ENCODE results near the gene NEDD8.

NEDD8 gene

DNA sequence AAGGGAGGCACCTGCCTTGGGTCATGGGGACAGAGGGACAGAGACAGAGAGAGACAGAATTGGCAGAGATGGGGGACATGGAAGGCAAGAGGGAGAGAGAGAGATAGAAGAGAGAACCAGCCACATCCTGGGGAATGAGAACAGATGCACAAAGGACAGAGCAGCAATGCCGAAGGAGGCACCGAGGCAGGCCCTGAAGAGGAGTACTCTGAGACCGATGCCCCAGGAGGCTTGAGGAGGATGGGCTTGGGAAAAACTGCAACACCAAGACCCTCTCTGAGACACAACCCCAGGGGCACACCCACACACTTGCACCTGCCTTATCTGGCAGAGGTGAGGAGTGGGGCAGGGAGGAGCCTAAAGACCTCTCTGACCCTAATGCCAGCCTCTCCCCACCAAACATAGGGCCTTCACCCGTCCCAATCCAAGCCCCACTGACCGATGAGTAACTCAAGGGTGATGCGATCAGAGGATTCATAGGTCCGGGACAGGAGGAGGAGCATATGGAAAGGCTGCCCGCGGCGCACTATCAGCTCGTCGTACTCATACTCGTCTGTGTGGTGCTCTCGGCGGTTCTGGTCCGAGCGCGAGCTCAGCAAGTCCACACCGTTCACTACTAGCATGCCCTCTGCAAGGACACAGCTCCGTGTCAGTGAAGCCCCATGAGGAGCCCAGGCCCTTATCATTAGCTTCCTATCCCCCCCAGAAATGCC lies 29.2 kb upstream of the NEDD8 start:
- POLR2A ChIA-PET (ENCODE audit: low non-redundant PET): interaction anchor here (0.6 to 1.8 kb wide), 3 partner anchors 14 to 22 kb away, joined by 3 to 5 read pairs (median 3); partner anchors contain the start of gene TINF2

DNA sequence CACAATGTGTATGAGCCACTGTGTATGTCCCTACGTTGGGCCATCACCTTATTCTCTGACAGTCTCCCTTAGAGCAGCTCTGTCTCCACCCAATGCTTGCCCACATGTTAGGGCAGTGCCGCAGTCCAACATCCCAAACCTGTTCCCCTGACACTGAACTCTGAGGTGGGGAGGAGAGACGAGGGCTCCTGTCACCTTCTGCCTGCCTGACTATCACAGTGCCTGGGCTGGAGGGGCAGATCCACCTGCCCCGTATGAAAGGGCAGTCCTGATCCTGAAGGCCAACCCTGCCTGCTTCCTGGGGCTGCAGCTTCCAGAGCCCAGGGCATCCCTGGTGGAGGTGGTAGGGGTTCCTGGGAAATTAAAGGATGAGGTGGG lies 28.6 kb upstream of the NEDD8 start:
- H3K27ac ChIP-seq: peak overlapping the region; percentile 96
- TF ChIP-seq, protein P1, sequence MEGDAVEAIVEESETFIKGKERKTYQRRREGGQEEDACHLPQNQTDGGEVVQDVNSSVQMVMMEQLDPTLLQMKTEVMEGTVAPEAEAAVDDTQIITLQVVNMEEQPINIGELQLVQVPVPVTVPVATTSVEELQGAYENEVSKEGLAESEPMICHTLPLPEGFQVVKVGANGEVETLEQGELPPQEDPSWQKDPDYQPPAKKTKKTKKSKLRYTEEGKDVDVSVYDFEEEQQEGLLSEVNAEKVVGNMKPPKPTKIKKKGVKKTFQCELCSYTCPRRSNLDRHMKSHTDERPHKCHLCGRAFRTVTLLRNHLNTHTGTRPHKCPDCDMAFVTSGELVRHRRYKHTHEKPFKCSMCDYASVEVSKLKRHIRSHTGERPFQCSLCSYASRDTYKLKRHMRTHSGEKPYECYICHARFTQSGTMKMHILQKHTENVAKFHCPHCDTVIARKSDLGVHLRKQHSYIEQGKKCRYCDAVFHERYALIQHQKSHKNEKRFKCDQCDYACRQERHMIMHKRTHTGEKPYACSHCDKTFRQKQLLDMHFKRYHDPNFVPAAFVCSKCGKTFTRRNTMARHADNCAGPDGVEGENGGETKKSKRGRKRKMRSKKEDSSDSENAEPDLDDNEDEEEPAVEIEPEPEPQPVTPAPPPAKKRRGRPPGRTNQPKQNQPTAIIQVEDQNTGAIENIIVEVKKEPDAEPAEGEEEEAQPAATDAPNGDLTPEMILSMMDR (conservative IDR thresholded peaks at IDR 0.05; ENCODE audit: low read depth): no peak

More for the DNA sequence above, 29.2 kb upstream of the NEDD8 start:
- H3K27ac ChIP-seq: peak overlapping the region; percentile 96
- DNase-seq (ENCODE audit: low spot score): no peak
- TF ChIP-seq, protein P1 (conservative IDR thresholded peaks at IDR 0.05; ENCODE audit: low read depth): no peak
- CTCF ChIA-PET: interaction anchor here (0.6 kb wide), 1 partner anchor 19 kb away, joined by 3 read pairs; no protein-coding TSS in a partner anchor

DNA sequence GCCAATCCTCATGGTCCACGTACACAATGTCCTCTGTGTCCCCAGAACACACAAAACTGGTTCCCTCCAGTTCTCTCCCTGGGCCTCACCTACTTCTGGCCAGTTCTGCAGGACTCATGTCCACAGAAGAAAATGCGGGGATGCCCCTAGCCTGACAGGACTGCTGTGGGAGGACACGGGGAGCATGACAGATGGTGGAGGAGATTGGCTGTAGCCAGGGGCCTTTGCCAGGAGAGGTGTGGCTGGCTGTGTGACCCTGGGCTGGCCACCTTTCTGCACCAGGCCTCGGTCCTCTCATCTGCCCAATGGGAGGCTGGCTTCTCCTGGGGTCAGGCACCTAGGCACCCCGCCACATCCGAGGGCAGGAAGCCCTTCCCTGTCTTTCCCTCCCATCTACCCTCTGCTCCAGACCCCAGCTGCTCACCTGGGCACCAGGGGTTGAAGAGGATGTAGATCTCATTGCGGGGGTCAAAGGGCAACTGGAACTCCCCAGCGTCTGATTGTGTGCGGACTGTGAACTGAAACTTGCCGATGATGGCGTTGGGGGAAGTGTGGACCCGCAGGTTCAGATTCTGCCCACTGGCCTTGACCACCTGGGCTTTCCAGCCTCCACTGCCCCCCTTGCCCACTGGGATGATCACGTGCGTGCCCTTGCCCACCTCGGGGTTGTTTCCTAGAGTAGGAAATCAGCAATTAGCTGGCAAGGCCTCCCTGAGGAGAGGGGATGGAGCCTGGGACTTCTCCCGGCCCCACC lies 28.0 kb upstream of the NEDD8 start:
- POLR2A ChIA-PET (ENCODE audit: low non-redundant PET): interaction anchor here (0.6 to 1.8 kb wide), 2 partner anchors 16 to 17 kb away, joined by 3 to 5 read pairs; partner anchors contain the start of gene TINF2
- TF ChIP-seq, protein P1 (conservative IDR thresholded peaks at IDR 0.05; ENCODE audit: low read depth): no peak
- CTCF ChIA-PET: interaction anchor here (0.6 kb wide), 1 partner anchor 245 kb away, joined by 4 read pairs; no protein-coding TSS in a partner anchor
- no peak for DNase-seq (ENCODE audit: low spot score)
- H3K27ac ChIP-seq: peak overlapping the region; percentile 96

More for the DNA sequence above, 28.6 kb upstream of the NEDD8 start:
- DNase-seq (ENCODE audit: low spot score): no peak
- CTCF ChIA-PET: interaction anchor here (0.6 kb wide), 2 partner anchors 20 to 244 kb away, joined by 3 to 4 read pairs; no protein-coding TSS in a partner anchor
- POLR2A ChIA-PET (ENCODE audit: low non-redundant PET): interaction anchor here (0.6 to 1.8 kb wide), 3 partner anchors 15 to 22 kb away, joined by 3 to 5 read pairs (median 3); partner anchors contain the start of gene TINF2

DNA sequence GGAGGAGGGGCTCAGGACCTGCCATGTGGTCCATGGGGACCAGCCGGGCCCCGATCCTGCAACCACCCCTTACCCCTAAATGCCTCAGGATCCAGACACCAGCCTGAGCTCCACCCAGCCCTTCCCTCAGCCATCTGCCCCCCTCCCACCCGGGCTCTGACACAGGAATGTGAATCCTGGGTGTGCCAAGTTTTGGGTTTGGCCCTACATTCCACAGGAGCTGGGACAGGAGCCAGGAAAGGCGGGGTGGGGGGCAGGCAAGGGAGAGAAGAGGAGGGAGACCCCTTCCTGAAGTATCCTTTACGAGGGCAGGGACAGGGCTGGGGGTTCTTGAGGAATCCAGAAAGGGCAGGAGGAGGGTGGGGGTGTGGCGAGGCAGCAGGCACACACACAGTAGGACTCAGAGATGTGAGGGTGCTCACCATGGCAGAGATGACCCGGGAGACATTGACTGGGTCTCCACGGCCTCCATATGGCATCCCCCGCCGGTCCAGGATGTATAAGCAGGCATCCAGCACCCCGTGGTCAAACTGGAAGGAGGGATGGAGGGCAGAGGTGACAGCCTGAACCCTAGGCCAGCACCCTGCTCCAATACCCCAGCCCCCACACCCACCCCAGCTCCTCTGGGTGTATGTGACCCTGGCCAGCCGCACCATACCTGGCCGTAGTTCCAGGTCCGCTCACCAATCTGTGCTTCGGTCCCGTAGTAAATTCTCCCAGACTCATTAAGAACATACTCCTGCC lies 27.3 kb upstream of the NEDD8 start:
- DNase-seq (ENCODE audit: low spot score): peak; percentile 87
- TF ChIP-seq, protein P1 (conservative IDR thresholded peaks at IDR 0.05; ENCODE audit: low read depth): no peak
- peak overlapping the region; percentile 96 for H3K27ac ChIP-seq
- CTCF ChIA-PET: interaction anchor here (0.9 kb wide), 1 partner anchor 49 kb away, joined by 3 read pairs; the partner anchor contains the start of gene CIDEB
- POLR2A ChIA-PET (ENCODE audit: low non-redundant PET): interaction anchor here (0.6 kb wide), 1 partner anchor 11 kb away, joined by 3 read pairs; no protein-coding TSS in a partner anchor

DNA sequence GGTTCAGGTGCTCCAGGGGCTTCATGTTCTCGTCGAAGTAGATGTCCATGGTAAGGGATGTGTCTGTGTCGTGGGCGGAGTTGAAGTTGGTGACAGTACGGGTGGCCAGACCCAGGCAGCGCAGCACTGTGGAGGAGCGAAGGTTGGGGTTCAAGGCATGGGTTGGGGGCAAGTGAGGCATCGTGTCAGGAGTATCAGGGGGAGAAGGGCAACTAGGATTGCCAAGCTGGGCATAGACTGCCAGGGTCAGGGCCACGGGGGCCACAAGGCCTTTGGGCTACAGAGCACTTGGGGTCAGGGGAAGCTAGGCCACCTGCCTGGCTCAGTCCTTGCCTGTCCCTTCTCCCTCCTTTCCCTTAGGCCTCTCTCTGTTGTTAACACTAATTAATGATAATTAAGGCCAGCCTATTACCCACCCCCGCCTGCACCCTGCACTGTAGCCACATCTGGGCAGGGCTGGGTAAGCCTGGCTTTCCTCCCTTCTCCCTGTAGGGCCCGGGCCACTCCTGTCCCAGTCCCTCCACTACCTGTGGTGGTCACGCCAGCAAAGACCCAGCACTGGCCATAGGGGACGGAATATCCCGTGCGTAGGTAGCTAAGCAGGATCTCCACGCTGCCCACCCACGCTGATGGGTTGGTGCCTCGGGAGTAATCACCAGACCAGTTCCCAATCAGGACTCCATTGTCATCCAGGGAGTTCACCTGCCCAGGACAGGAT lies 26.5 kb upstream of the NEDD8 start:
- TF ChIP-seq, protein P1 (conservative IDR thresholded peaks at IDR 0.05; ENCODE audit: low read depth): no peak
- ChIA-PET CTCF (interaction anchor here (0.9 kb wide), 1 partner anchor 49 kb away, joined by 3 read pairs; the partner anchor contains the start of gene CIDEB), POLR2A (ENCODE audit: low non-redundant PET) (interaction anchor here (0.6 kb wide), 1 partner anchor 68 kb away, joined by 6 read pairs; no protein-coding TSS in a partner anchor)
- DNase-seq (ENCODE audit: low spot score): no peak
- peak overlapping the region; percentile 96 for H3K27ac ChIP-seq
